Activated CD4-positive, alpha-beta T cell treated with anti-CD3 and anti-CD28 coated beads, Interleukin-2, amount 50 U/mL, for 4 hours (primary cell): ENCODE data around the gene ARSA.
"Not testable (repeated sequence)": the region's sequence is repeated elsewhere in the genome, so short reads cannot be mapped to it uniquely, and the experiment has no call there.

Source experiments
- DNase-seq, 2 experiments: peaks; one replicate each; pipeline ENCODE4 v3.0.0-alpha.2; 2020

The ARSA gene

GRCh38 chr22:50620593-50621355 lies 7.2 kb downstream of the ARSA start:
- DNase-seq = peak in 1 of 2 experiments; percentile 86

- not testable (repeated sequence) for DNase-seq
Measured at GRCh38 chr22:50614296-50614695, 13.7 kb downstream of the ARSA start.

GRCh38 chr22:50613291-50613981 lies 14.5 kb downstream of the ARSA start:
- no peak for DNase-seq

GRCh38 chr22:50612528-50613221 lies 15.3 kb downstream of the ARSA start:
- no peak for DNase-seq

- DNase-seq = no peak
Measured at GRCh38 chr22:50612168-50612527, 15.8 kb downstream of the ARSA start.

- DNase-seq = no peak
Measured at GRCh38 chr22:50611341-50612060, 16.5 kb downstream of the ARSA start.

- DNase-seq = no peak
Measured at GRCh38 chr22:50610581-50610980, 17.4 kb downstream of the ARSA start.

GRCh38 chr22:50610041-50610451 lies 17.9 kb downstream of the ARSA start:
- DNase-seq = no peak

GRCh38 chr22:50609599-50609998 lies 18.4 kb downstream of the ARSA start:
- no peak for DNase-seq

- no peak for DNase-seq
Measured at GRCh38 chr22:50608996-50609395, 19.0 kb downstream of the ARSA start.

GRCh38 chr22:50608058-50608840 lies 19.7 kb downstream of the ARSA start:
- not testable (repeated sequence) for DNase-seq

GRCh38 chr22:50607659-50608020 lies 20.3 kb downstream of the ARSA start:
- DNase-seq = no peak

GRCh38 chr22:50606946-50607658 lies 20.9 kb downstream of the ARSA start:
- DNase-seq = no peak

GRCh38 chr22:50606165-50606945 lies 21.6 kb downstream of the ARSA start:
- no peak for DNase-seq

- DNase-seq = no peak
Measured at GRCh38 chr22:50605613-50606074, 22.3 kb downstream of the ARSA start.

GRCh38 chr22:50605002-50605612 lies 22.8 kb downstream of the ARSA start:
- DNase-seq = no peak

GRCh38 chr22:50604256-50605001 lies 23.5 kb downstream of the ARSA start:
- DNase-seq = no peak

- no peak for DNase-seq
Measured at GRCh38 chr22:50603511-50604255, 24.3 kb downstream of the ARSA start.

GRCh38 chr22:50602338-50602700 lies 25.6 kb downstream of the ARSA start:
- DNase-seq = no peak
